SK-N-SH (cell line): ENCODE data around the gene ADAMTS16. TPM values are rescaled to one million over a fixed set of nuclear protein-coding genes. Genes with fewer than 3 reads are reported as not detected.

ENCODE experiments used
- CTCF ChIA-PET: fragments of 300-600, 350-600 bp; formaldehyde crosslinking; extraction: SDS; loops from one replicate; lab custom pipeline; 2021; lab: Yijun Ruan, JAX
- POLR2A ChIA-PET: fragments of 350-600 bp; sonication (Branson Sonifier 250); formaldehyde crosslinking; extraction: SDS; loops from one replicate; lab custom pipeline; 2020; ENCODE audit warnings: antibody characterized with exemption, inconsistent platforms; lab: Yijun Ruan, JAX
- DNase-seq: peaks from one replicate; pipeline ENCODE4 v3.0.0; 2012
- H2AFZ ChIP-seq: fragments of 200-600 bp; sonication (generic); 2 replicates; pipeline ENCODE4 v1.8.1; 2016; ENCODE audit warnings: antibody characterized with exemption, mild to moderate bottlenecking, low read depth
- H3F3A ChIP-seq: fragments of 200-600 bp; sonication (generic); replicated peaks from 2 replicates; pipeline ENCODE3; 2016; ENCODE audit warnings: antibody characterized with exemption, mild to moderate bottlenecking; ENCODE audit not compliant: insufficient read depth
- H3K27ac ChIP-seq, 2 experiments: fragments of 200-500 bp in 1 of 2; fragments of 200-600 bp in 1 of 2; sonication (Bioruptor generic) in 1 of 2; sonication (generic), shearing (Covaris generic) in 1 of 2; 2 replicates each; pipeline versions ENCODE4 v1.5.1 to v1.6.1; 2014 to 2016; ENCODE audit warnings: low read depth in 2 of 2, inconsistent platforms in 1 of 2, low read length in 1 of 2, mild to moderate bottlenecking in 1 of 2, mixed read lengths in 1 of 2
- H3K27me3 ChIP-seq: fragments of 200-600 bp; sonication (generic), shearing (Covaris generic); 2 replicates; pipeline ENCODE4 v1.6.1; 2016; ENCODE audit warnings: mixed run types; ENCODE audit not compliant: insufficient read depth
- H3K36me3 ChIP-seq, 2 experiments: fragments of 200-500 bp in 1 of 2; fragments of 200-600 bp in 1 of 2; sonication (Bioruptor generic) in 1 of 2; sonication (generic) in 1 of 2; replicated peaks in 1 of 2; 2 replicates each; pipeline versions ENCODE3 to v1.5.1; 2014 to 2016; ENCODE audit warnings: low read length in 1 of 2, mild to moderate bottlenecking in 1 of 2; ENCODE audit not compliant: insufficient read depth in 2 of 2, control insufficient read depth in 1 of 2
- H3K4me1 ChIP-seq, 2 experiments: fragments of 200-500 bp in 1 of 2; fragments of 200-600 bp in 1 of 2; sonication (Bioruptor generic) in 1 of 2; sonication (generic), shearing (Covaris generic) in 1 of 2; 2 replicates each; pipeline versions ENCODE4 v1.5.1 to v1.6.1; 2014 to 2016; ENCODE audit warnings: low read depth in 1 of 2, low read length in 1 of 2, mixed run types in 1 of 2; ENCODE audit not compliant: insufficient read depth in 2 of 2, control insufficient read depth in 1 of 2
- H3K4me2 ChIP-seq: fragments of 200-600 bp; sonication (generic), shearing (Covaris generic); 2 replicates; pipeline ENCODE4 v1.6.1; 2017; ENCODE audit warnings: mixed run types
- H3K4me3 ChIP-seq, 2 experiments: fragments of 200-500 bp in 1 of 2; fragments of 200-600 bp in 1 of 2; sonication (Bioruptor generic) in 1 of 2; sonication (generic), shearing (Covaris generic) in 1 of 2; 2 replicates each; pipeline versions ENCODE4 v1.5.1 to v1.8.1; 2014 to 2016; ENCODE audit warnings: low read depth in 2 of 2, inconsistent platforms in 1 of 2, low read length in 1 of 2, mild to moderate bottlenecking in 1 of 2, mixed read lengths in 1 of 2, moderate library complexity in 1 of 2
- H3K79me2 ChIP-seq: fragments of 200-600 bp; sonication (generic); 2 replicates; pipeline ENCODE4 v1.8.1; 2017; ENCODE audit warnings: mild to moderate bottlenecking; ENCODE audit not compliant: insufficient read depth
- H3K9ac ChIP-seq: fragments of 200-600 bp; sonication (generic); 2 replicates; pipeline ENCODE4 v1.6.1; 2017; ENCODE audit warnings: mixed run types
- H3K9me2 ChIP-seq: fragments of 200-600 bp; sonication (generic); 2 replicates; pipeline ENCODE4 v1.6.1; 2017; ENCODE audit warnings: mixed run types
- H3K9me3 ChIP-seq: fragments of 200-600 bp; sonication (generic); 2 replicates; pipeline ENCODE4 v1.6.1; 2017; ENCODE audit warnings: mixed run types, mild to moderate bottlenecking, moderate library complexity
- H4K20me1 ChIP-seq: fragments of 200-600 bp; sonication (generic); 2 replicates; pipeline ENCODE4 v1.6.1; 2017; ENCODE audit warnings: mild to moderate bottlenecking, mixed run types; ENCODE audit not compliant: insufficient read depth
- CHD2 ChIP-seq: fragments of 150-350 bp; IDR thresholded peaks from 2 replicates; pipeline ENCODE4 v1.6.1; 2018; ENCODE audit warnings: low read length; ENCODE audit not compliant: partially characterized antibody
- FOSL2 ChIP-seq: IDR thresholded peaks from 2 replicates; pipeline ENCODE4 v1.4.0; 2012; ENCODE audit warnings: low read depth, mild to moderate bottlenecking, moderate library complexity, borderline replicate concordance
- FOXJ3 ChIP-seq: sonication (generic); formaldehyde crosslinking; IDR thresholded peaks from 2 replicates; pipeline ENCODE4 v1.5.1; 2020; ENCODE audit warnings: mild to moderate bottlenecking, missing genetic modification reagents
- FOXM1 ChIP-seq: IDR thresholded peaks from 2 replicates; pipeline ENCODE4 v1.4.0; 2012; ENCODE audit warnings: low read depth, mild to moderate bottlenecking
- JUND ChIP-seq: IDR thresholded peaks from 2 replicates; pipeline ENCODE4 v1.4.0; 2012
- MAX ChIP-seq: IDR thresholded peaks from 2 replicates; pipeline ENCODE4 v1.4.0; 2012; ENCODE audit warnings: low read depth
- MEF2A ChIP-seq: IDR thresholded peaks from 2 replicates; pipeline ENCODE4 v1.4.0; 2012; ENCODE audit warnings: low read depth, borderline replicate concordance
- MXI1 ChIP-seq: IDR thresholded peaks from 2 replicates; pipeline ENCODE4 v1.6.1; 2012; ENCODE audit warnings: mild to moderate bottlenecking, low read depth, low read length, improper control_type of control experiment
- NFIC ChIP-seq: IDR thresholded peaks from 2 replicates; pipeline ENCODE4 v1.4.0; 2012; ENCODE audit warnings: borderline replicate concordance
- NRF1 ChIP-seq: IDR thresholded peaks from 2 replicates; pipeline ENCODE4 v1.6.1; 2012; ENCODE audit warnings: low read depth, mild to moderate bottlenecking, low read length
- PBX3 ChIP-seq: IDR thresholded peaks from 2 replicates; pipeline ENCODE4; 2012
- POLR2AphosphoS5 ChIP-seq: IDR thresholded peaks from 2 replicates; pipeline ENCODE4 v1.6.1; 2012; ENCODE audit warnings: low read depth, low read length
- RAD21 ChIP-seq: IDR thresholded peaks from 2 replicates; pipeline ENCODE4 v1.6.1; 2012; ENCODE audit warnings: mild to moderate bottlenecking, low read length
- REST ChIP-seq: IDR thresholded peaks from 2 replicates; pipeline ENCODE4 v1.6.1; 2012; ENCODE audit warnings: mild to moderate bottlenecking, low read depth, low read length, moderate library complexity
- RFX5 ChIP-seq: IDR thresholded peaks from 2 replicates; pipeline ENCODE4 v1.6.1; 2012; ENCODE audit warnings: mild to moderate bottlenecking, improper control_type of control experiment, low read length
- SIN3A ChIP-seq: IDR thresholded peaks from 2 replicates; pipeline ENCODE4 v1.6.1; 2012; ENCODE audit warnings: low read depth, mild to moderate bottlenecking, low read length, moderate library complexity, borderline replicate concordance
- SMC3 ChIP-seq: IDR thresholded peaks from 2 replicates; pipeline ENCODE4 v1.6.1; 2012; ENCODE audit warnings: low read depth, low read length, improper control_type of control experiment
- TCF12 ChIP-seq: IDR thresholded peaks from 2 replicates; pipeline ENCODE4 v1.4.0; 2012
- TEAD4 ChIP-seq: IDR thresholded peaks from 2 replicates; pipeline ENCODE4 v1.4.0; 2012; ENCODE audit warnings: mild to moderate bottlenecking, borderline replicate concordance; ENCODE audit not compliant: insufficient read depth
- YY1 ChIP-seq: IDR thresholded peaks from 2 replicates; pipeline ENCODE4 v1.4.0; 2012; ENCODE audit warnings: low read depth, mild to moderate bottlenecking
- WGBS: methylation state at CpG from one replicate; pipeline ENCODE4 v1.1.6; 2017; ENCODE audit warnings: low lambda C conversion rate; 5-methylcytosine and 5-hydroxymethylcytosine counted together
- polyA plus RNA-seq, 3 experiments: library from polyadenylated mRNA; depleted of rRNA; stranded (reverse); fragments of >200 nt; gene quantifications; 2 replicates each; pipeline ENCODE4 v1.2.3, GENCODE V29; 2012

ADAMTS16 gene
- polyA plus RNA-seq, 1 of the 3 experiments (the other 2 are of a cell fraction): not detected

GRCh38 chr5:5314166-5314565 is 174.0 kb downstream of the ADAMTS16 start:
- Histone ChIP-seq H3K9me3 (no peaks in the 10 kb centered on the region), H3K4me1 (peaks cover 8 to 18% of the 10 kb centered on the region in 2 experiments; a peak in 3 of 4 replicates), H2AFZ (no peak overlapping the region), H3K79me2 (no peaks in the 10 kb centered on the region), H3K9me2 (no peaks in the 10 kb centered on the region), H3K36me3 (no peaks in the 10 kb centered on the region), H4K20me1 (no peaks in the 10 kb centered on the region), H3K9ac (no peak overlapping the region), H3K4me2 (no peak overlapping the region), H3F3A (peaks cover 3% of the 10 kb centered on the region), H3K27me3 (no peaks in the 10 kb centered on the region), H3K4me3 (no peak overlapping the region), H3K27ac (no peak overlapping the region)
- ChIA-PET CTCF (interaction anchor here (1.7 kb wide), 1 partner anchor 171 kb away, joined by 3 read pairs; no protein-coding TSS in a partner anchor), POLR2A (no interaction called here)
- TF ChIP-seq FOXM1 (no peak), RFX5 (no peak), TEAD4 (no peak), MXI1 (no peak), NRF1 (no peak), RAD21 (no peak), YY1 (no peak), SIN3A (no peak), POLR2AphosphoS5 (no peak), PBX3 (no peak), FOXJ3 (CRISPR knock-in tag) (no peak), FOSL2 (no peak), CHD2 (no peak), MEF2A (no peak), SMC3 (no peak), NFIC (no peak), REST (no peak), JUND (no peak), MAX (no peak), TCF12 (no peak)
- DNase-seq: no peak
- 58% methylated on average over 3 of the region's 3 CpGs for WGBS
